Measurements from ENCODE around the gene MMRN2.

MMRN2 gene

DNA sequence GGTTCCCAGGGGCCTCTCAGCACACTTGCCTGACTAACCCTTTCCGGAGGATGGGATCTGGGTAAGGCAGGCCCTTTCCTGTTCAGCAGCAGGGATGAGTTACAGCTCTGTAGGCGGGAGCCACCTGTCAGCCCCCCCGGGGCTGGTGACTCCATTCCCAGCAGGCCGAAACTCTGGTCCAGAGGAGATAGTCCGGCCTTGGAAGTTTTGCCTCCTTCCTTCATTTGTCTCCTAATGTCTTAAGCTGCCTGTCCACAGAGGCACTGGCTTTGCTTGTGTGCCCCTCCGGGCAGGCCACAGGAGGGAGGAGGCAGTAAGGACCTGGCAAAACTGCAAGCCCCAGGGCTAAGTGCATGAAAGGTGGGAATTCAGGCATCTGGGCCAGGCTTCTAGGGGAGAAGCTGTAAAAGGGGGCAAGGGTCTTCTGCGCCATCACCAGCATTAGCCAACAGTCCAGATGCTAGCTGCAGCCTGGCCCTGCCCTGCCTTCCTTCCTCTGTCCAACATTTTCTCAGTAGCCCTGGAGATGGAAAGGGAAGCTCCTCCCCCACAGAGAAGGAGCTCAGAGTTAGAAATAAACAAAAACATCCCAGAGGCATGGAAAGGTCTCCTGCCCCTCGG lies 12.1 kb upstream of the MMRN2 start:
- DNase-seq = no peak

DNA sequence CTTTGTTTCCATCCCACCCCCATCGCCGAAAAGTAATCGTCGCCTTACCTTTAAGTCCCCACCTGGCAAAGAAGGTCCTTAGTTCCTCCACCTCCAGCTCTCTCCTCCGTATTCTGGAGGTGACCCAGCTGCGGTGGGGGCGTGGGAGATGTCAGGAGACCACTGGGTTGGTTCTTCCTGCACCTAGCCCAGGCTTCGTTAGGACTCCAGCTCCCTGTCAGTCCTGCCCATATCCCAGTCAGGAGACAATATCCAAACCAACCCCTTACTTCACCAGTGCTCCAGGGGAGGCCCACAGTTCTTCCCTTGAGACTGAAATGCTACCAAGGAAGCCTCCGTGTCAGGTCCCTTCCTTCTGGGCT lies 11.6 kb upstream of the MMRN2 start:
- no peak for DNase-seq

DNA sequence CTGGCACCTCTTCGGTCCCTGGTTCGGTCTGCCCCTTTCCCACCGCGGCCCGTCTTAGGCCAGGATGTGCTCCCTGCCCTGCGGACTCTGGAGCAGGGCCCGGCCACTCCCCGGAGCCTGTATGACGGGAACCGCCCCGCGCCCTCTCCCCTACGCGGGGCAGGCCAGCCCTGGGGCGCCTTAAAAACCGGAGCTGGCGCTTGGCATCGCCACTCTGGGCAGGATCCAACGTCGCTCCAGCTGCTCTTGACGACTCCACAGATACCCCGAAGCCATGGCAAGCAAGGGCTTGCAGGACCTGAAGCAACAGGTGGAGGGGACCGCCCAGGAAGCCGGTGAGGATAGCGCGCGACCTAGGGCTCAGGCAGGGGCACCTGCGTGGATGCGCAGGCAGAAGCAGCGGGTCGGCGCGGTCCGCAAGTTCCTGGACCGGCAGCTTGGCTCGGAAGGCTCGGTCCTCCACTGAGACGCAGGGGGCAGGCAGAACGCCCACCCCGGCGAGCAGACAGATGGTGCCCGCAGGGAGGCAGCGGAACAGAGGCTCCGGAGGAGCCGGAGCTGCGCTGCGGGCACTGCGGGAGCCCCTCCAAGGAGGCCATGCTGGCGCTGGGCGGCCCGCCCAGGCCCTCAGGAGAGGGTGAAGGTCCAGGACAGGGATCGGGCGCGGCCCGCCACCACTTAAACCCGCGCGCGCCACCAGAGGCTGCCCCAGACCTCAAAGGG lies 11.0 kb upstream of the MMRN2 start, which contains the start of gene ADIRF:
ADIRF (plus strand) TSS at position 212 of the 723 bp plus-strand sequence; CDS start at position 275, 63 bp downstream.
- DNase-seq = no peak

DNA sequence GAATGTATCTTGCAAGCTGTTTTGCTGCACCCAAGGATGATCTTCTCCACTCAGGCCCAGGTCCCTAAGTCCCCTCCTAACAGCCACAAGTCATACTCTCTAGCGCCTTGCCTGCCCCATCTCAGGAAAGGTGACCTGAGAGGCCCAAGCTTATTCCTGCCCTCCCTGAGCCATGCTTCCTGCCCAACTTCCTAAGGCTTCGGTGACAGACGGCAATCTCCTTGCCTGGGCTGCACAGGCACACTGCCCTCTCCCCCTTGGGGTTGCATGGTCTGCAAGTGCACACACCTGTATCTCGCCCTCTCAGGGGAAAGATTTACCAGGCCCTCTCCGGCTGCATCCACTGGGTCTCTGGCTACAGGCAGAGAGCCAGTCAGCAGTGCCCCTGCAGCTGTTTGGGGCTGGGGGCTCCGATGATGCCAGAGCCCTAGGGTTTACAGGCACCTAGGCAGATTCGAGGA lies 10.1 kb upstream of the MMRN2 start:
- no peak for DNase-seq

DNA sequence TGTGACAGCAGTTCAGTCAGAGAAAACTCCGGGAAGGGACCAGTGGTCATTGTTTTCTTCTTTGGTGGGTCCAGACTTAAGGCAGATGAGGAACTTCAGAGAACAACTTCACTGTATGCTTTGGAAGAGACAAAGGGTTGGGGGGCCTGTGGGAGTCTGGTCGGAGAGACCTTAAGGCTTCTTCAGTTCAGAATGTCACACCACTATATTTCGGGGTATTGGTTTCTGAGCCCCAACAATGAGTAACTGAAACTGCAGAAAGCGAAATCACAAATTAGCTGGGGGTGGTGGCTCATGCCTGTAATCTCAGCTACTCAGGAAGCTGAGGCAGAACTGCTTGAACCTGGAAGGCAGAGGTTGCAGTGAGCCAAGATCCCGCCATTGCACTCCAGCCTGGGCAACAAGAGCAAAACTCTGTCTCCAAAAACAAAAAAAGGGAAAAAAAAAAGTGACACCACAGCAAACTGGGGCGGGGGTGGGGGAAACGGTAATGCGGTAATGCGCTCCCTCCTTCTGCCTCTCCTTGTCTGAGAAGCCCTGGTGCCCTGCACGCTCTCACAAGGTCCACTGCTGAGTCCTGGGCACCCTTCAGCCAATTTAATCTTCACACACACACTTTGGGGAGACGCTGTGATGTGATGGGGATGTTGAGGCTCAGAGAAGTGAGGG lies 8.7 kb upstream of the MMRN2 start:
- no peak for DNase-seq

DNA sequence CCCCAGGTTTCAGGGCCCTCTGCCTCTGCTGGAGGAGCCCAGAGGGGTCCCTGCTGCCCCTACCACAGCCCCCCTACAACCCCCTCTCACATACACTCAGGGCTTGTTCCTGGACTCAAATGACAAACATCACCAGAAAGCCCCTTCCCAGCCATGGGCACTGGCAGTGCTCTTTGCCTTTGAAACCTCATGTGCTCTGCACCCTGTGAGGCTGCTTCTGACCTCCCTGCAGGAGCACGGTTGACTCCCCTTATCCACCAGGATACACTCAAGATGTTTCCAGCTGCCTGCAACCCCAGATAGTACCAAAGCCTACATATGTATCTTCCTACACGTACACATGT lies 7.4 kb upstream of the MMRN2 start:
- no peak for DNase-seq

DNA sequence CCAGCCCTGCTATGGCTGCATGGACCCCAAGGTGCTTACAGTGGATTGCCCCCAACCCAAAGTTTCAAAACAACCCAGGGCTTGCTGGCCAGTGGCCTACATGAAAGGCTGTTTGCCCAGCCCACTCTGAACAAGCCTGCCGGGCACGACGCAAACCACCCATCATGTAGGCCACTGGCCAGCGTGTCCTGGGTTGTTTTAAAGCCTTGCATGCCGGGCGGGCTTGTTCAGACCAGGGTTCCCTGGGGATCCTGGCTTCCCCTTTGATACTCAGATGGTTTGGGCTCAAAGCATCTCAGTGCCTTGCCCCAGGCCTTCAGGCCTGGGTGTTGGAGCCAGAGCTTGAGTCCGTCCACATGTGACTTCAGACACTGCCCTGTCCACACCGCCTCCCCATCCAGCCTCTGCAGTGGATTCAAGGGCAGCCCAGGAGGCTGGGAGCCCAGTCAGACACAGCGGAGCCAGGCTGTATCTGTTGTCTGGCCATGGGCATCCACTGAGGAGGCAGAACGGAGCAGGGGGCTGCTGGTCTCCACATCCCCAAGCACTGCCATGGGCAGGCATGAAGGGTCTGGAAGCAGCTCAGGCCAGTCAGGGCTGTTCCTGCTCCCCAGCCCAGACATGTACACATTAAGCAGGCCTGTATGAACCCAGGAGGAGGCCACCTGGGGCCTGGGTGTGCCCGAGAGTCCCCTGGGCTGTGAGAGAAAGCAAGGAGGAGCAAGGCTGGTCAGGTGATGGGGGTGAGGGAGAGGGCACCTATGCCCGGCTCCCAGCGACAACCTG lies 6.8 kb upstream of the MMRN2 start:
- DNase-seq = no peak

DNA sequence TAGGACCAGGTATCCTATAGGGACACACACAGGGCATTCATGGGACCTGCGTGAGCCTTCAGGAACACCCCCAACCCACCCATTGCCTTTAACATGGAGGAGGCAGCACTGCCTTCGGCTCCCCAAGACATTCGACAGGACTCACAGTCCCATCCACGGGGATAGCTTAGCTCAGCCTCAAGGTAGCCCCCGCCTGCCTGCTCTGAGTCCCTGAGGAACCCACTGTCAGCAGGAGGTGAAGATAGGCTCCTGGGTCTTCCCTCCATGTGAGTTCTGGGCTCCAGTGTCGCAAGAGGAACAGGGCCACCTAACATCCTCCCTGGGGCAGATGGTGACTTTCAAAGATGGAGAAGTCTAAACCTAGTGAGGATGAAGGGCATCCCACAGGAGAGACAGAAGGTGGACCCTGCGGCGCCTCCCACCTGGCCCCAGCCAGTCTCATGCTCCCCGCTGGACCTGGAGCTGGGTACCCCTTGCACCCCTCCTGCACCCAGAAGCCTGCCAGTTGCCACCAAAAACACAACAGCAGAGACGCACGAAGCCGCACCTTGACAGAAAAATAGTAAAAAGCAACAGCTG lies 6.0 kb upstream of the MMRN2 start:
- no peak for DNase-seq

DNA sequence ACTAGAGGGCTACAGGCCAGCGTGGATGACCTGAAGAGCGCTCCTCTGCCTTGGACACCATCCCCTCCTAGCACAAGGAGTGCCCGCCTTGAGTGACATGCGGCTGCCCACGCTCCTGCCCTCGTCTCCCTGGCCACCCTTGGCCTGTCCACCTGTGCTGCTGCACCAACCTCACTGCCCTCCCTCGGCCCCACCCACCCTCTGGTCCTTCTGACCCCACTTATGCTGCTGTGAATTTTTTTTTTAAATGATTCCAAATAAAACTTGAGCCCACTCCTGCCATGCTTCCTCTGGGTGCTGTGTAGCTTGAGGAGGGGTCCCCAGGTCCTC lies 5.5 kb upstream of the MMRN2 start:
- no peak for DNase-seq

DNA sequence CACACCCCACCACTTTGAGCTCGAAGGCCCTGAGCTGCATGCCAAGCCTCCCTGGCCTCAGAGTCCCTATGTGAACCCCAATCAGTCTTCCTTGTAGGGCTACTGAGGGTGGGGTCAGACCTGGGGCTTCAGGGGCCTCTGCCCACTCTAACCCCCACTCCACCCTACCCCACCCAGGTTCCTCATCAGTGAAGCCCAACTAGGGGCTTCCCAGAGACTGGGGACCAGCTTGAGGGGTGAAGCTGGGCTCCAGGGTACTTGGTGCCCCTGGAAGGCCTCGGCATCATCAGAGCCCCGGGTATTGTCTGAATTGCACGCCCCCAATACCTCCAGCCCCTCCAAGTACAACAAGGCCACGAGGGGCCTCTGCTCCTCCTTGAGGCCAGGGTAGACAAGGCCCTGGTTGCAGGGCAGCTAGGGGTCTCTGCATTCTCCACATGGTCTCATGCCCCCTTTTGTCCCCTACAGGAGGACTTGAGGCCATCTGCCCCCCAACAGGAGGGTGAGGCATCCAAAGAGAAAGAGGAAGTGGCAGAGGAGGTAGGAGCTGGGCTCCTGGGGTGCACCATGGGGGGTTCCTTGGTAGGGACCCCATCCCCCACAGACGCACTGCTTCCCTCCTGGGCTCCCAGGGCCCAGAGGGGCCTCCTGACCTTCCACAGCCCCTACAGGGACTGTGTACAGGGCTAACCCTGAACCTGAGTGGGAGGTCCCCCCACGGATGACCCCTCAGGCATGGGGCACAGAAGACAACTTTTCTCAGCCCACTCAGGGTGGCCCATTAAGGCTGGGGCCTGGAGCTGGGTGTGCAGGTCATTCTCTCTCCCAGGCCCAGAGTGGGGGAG lies 4.9 kb upstream of the MMRN2 start:
- no peak for DNase-seq

DNA sequence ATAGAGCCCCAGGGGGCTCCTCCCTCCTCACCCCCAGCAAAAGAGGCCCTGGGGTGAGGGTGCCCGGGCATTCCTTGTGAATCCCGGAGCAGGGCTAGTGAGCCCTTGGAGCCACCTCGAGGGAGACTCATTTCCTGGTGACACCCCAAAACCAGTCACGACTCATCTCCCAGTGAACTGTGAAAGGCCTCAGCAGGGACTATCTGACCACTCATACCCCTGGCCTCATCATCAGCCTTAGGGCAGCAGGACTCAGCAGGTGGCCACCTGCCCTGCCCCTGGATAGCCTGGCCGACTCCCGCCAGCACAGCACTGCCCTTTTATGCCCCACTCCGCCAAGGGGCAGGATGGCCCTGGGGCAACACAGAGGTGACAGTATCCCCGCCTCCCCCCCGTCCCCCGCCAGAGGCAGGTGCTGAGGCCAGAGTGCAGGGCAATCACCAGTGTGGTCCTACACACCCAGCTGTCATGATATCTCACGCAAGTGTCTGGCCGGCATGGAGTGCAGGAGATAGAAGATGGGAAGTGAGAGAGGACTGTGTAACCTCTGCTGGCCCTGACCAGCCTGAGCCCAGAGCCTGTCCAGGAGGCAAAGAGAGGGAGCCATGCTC lies 4.2 kb upstream of the MMRN2 start:
- no peak for DNase-seq

DNA sequence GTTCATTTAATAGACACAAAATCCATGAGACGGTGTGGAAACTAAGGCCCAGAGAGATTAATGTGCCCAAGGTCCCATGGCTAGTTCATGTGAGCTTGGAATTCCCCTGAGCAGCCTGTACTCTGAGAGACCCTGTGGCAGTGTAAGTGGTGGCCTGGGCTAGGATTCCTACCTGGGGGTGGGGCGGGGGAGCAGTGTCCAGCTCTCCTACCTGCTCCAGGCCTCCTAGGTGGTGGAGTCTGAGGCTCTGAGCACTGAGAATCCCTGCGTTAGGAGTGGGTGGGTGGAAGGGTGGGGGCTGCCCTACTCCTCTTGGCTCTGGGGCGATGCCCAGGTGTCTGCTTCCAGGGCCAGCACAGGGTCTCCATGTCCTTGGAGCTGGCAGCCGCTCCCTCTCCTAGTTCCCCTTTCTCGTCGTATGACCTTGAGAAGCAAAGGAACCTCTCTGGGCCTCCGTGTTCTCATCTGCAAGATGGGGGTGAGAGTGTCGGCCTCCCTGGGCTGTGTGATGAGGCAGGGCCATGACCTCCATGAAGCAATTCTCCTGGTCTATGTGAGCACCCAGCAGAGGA lies 3.5 kb upstream of the MMRN2 start:
- DNase-seq = no peak

DNA sequence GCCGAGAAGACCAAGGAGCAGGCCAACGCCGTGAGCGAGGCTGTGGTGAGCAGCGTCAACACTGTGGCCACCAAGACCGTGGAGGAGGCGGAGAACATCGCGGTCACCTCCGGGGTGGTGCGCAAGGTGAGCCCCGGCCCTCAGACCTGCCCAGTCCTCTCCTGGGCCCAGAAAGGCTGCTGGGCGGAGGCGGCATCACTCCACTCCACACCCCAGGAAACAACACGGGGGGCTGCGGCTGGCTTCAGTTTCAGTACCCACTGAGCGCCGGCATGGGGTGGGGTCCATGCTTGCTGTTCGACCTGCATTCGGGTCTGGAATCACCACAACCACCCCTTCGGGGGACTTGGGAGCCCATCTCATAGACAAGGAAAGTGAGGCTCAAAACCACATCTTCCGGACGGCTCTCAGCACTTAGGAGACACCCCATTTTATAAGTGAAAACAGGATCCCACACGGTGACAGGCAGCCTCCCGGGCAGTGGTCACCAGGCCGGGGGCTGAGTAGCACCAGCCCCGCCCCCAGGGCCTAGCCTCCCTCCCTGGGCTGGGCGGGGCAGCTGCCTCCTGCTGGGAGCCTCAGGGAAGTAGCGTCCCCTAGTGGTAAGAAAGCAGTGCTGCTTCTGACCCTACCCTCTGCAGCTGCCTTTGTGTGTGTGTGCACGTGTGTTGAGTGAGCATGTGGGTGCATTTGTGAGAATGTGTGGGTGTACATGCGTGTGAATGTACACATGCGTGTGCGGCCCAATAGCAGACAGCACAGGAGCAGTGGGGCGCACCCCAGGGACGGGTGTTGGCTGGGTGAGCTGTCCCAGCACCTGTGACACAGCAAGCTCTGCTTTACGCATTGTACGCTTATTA lies 2.8 kb upstream of the MMRN2 start:
- no peak for DNase-seq

DNA sequence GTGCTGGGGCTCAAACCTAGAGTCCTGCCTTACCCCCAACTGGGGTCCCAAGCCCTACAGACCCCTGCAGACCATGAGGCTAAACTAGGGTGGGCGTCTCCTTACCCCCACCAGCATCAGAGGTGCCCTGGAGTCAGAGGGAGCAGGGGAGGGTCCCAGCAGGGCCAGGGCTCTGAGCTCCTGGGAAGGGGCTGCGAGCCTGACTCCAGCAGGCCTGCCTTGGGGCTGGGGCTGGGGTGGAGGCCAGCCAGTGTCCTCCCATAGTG lies 2.3 kb upstream of the MMRN2 start:
- no peak for DNase-seq

DNA sequence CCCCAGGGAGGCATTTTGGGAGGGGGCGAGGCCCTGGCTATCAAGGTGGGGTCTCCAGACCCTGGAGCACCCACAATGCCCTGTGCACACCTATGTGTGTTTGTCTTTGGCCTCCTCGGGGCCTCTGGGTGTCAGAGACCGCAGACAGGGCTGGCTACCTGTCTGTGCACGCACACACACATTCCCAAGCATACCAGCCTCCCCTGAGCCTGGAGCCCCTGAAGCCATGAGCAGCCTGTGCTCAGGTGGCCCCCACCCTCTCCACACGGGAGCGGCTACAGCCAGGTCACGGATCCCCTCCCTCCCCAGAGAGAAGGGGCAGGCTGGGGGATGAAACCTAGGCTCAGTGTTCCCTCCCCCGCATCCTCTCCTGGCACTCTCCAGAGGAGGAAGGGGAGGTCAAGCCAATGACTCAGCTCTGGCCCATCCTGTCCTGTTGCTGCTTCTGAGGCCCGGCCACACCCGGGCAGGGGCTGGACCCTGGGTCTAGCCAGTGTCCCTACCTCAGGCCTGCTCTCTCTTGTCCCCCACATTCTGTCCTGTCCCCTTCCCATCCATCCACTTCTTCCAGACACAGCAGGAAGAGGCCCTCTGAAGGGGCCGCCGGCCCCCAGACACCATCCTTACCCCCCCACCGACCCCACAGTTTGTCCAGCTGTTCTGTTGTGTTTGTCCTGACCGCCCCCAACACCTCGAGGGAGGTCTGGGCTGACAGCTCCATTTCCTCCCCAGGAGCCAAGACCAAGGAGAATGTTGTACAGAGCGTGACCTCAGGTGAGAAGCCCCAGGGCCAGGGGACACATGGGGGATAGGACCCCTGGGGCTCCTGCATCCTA lies 1.7 kb upstream of the MMRN2 start:
- no peak for DNase-seq

DNA sequence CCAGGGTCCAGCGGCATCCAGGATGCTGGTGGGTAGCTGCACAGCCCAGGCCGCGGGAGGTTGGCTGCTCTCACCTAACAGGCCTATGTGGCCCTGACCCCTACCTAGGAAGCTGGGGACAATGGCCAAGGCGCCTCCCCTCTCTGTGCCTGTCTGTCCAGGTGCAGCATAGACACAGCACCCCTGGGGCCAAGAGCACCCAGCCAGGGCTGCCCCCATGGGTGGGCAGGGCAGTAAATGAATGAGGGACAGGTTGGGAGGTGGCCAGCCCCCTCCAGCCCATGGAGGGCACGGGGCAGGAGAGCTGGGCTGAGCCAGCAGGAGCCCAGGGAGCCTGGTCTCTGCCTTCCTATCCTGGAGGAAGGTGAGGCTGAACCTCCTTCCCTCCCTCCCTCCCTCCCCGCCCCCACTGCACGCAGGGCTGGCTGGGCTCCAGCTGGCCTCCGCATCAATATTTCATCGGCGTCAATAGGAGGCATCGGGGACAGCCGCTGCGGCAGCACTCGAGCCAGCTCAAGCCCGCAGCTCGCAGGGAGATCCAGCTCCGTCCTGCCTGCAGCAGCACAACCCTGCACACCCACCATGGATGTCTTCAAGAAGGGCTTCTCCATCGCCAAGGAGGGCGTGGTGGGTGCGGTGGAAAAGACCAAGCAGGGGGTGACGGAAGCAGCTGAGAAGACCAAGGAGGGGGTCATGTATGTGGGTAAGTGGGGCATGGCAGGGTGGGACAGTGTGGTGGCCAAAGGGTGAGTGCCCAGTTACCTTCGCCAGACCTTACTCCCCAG lies 893 bp upstream of the MMRN2 start, which contains the start of gene SNCG:
SNCG (plus strand) TSS at position 484 of the 785 bp plus-strand sequence; CDS start at position 583, 99 bp downstream.
- DNase-seq = no peak

DNA sequence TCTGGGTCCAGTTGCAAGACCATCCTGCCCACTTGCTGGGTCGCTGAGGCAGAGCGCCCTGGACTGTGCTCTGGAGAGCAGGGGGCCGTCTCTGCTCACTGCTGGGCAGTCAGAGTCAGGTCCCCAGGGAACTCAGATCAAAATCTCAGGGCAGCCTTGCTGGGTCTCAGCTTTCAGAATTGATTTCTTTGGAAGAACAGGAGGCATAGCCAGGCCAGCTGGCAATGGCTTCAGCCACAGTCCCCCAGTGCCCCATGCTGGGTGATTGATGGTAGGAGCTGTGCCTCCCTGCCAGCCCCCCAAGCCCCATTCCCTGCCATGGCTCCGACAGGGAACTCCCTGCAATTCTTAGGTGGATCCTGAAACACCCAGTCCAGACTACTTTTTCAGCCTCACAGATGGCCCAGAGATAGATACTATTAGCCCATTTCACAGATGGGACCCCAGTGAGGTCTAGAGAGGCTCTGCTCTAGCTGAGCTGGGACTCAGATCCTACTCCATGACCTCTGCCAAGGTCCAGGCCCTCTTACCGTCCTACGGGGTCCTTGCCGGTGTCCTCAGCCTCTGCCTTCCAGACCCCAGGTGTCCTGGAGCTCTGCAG lies 467 bp downstream of the MMRN2 start:
- no peak for DNase-seq

DNA sequence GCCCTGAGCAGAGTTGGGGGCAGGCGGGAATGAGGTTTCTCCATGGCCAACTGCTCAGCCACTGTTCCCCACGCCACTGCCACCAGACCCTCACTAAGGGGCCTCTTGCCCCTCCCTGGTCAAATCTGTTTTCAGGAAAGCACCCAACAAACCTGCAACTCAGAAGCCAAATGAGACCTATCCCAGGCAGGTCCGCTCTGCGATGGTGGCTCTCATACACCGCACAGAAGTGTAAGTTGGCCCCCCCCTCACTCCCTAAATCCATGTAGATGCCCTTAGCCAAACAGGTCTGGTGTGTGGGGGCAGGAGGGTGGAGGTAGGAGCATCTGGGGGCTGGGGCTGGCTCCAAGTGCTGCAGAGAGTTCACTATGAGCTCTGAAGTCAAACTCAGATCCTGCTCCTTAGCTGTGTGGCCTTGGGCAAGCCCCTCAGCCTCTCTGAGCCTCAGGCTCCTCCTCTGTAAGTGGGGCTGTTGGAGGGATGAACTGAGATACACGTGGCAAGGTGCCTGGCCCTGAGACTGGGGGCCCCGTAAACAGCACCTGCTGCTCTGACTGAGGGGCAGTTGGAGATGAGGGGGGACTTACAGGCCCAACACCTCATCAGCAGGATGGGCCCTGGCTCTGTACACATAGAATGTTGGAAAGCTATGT lies 1.1 kb downstream of the MMRN2 start:
- DNase-seq = no peak

Data from SIG-M5 (cell line).